IMR-90 (cell line): ENCODE results near the gene GUCY1A2. TPM values are rescaled to one million over a fixed set of nuclear protein-coding genes. Genes with fewer than 3 reads are reported as not detected.

Experiments used
- ATAC-seq: fragments of 200-7000 bp; cut with Tn5 transposase; 2 replicates; pipeline ENCODE4 v1.9.1; 2020; ENCODE audit warnings: low read depth, mild to moderate bottlenecking, moderate library complexity
- BruUV-seq: library from RNA; stranded (reverse); fragments of 400-500 nt; replicated peaks from 2 replicates; lab custom pipeline; 2021; lab: Mats Ljungman, UMichigan
- CTCF ChIA-PET: fragments of 300-600 bp; formaldehyde crosslinking; extraction: SDS; loops from one replicate; lab custom pipeline; 2021; ENCODE audit warnings: antibody characterized with exemption; lab: Yijun Ruan, JAX
- POLR2A ChIA-PET: fragments of 300-600 bp; sonication (Branson Sonifier 250); formaldehyde crosslinking; loops from one replicate; lab custom pipeline; 2022; ENCODE audit warnings: antibody characterized with exemption; ENCODE audit not compliant: unreplicated experiment; lab: Charles Lee
- DNase-seq: peaks from one replicate; pipeline ENCODE4 v3.0.0; 2013
- H2AFZ ChIP-seq: replicated peaks from 2 replicates; pipeline ENCODE3; 2013; ENCODE audit warnings: low read length, mild to moderate bottlenecking; ENCODE audit not compliant: poor library complexity
- H2AK5ac ChIP-seq: 2 replicates; pipeline ENCODE4 v1.6.1; 2013; ENCODE audit warnings: low read depth, low read length, inconsistent platforms
- H2AK9ac ChIP-seq: replicated peaks from 2 replicates; pipeline ENCODE3; 2013; ENCODE audit warnings: mild to moderate bottlenecking, low read depth, low read length, moderate library complexity; ENCODE audit not compliant: poor library complexity
- H2BK120ac ChIP-seq: 2 replicates; pipeline ENCODE4 v1.6.1; 2013; ENCODE audit warnings: low read depth, low read length, inconsistent platforms
- H2BK15ac ChIP-seq: 3 replicates; pipeline ENCODE4 v1.6.1; 2013; ENCODE audit warnings: low read depth, low read length, inconsistent platforms
- H2BK20ac ChIP-seq: 2 replicates; pipeline ENCODE4 v1.6.1; 2013; ENCODE audit warnings: low read depth, mild to moderate bottlenecking, inconsistent platforms, low read length, moderate library complexity
- H2BK5ac ChIP-seq: 2 replicates; pipeline ENCODE4 v1.6.1; 2013; ENCODE audit warnings: mild to moderate bottlenecking, low read depth, low read length, inconsistent platforms; ENCODE audit not compliant: poor library complexity, severe bottlenecking
- H3K14ac ChIP-seq: replicated peaks from 2 replicates; pipeline ENCODE4 v1.6.1; 2013; ENCODE audit warnings: low read depth, low read length, inconsistent platforms
- H3K18ac ChIP-seq: 2 replicates; pipeline ENCODE4 v1.6.1; 2013; ENCODE audit warnings: low read depth, low read length, control low read depth
- H3K23ac ChIP-seq: 2 replicates; pipeline ENCODE4 v1.6.1; 2013; ENCODE audit warnings: low read depth, low read length, inconsistent platforms
- H3K27ac ChIP-seq: 2 replicates; pipeline ENCODE4 v1.5.1; 2013; ENCODE audit warnings: mild to moderate bottlenecking, control low read depth, low read length; ENCODE audit not compliant: insufficient read depth
- H3K27me3 ChIP-seq: 2 replicates; pipeline ENCODE4 v1.6.1; 2013; ENCODE audit warnings: low read length; ENCODE audit not compliant: control insufficient read depth, insufficient read depth
- H3K36me3 ChIP-seq: 2 replicates; pipeline ENCODE4 v1.6.1; 2013; ENCODE audit warnings: low read length, mixed read lengths; ENCODE audit not compliant: control insufficient read depth, insufficient read depth
- H3K4ac ChIP-seq: 2 replicates; pipeline ENCODE4 v1.6.1; 2013; ENCODE audit warnings: low read depth, low read length, inconsistent platforms
- H3K4me1 ChIP-seq: 2 replicates; pipeline ENCODE4 v1.6.1; 2013; ENCODE audit warnings: low read length, mixed read lengths; ENCODE audit not compliant: control insufficient read depth, insufficient read depth
- H3K4me2 ChIP-seq: 2 replicates; pipeline ENCODE4 v1.6.1; 2013; ENCODE audit warnings: low read depth, mild to moderate bottlenecking, control low read depth, low read length, moderate library complexity
- H3K4me3 ChIP-seq: 2 replicates; pipeline ENCODE4 v1.5.1; 2013; ENCODE audit warnings: low read depth, mild to moderate bottlenecking, control low read depth, low read length, moderate library complexity; ENCODE audit not compliant: insufficient read depth
- H3K56ac ChIP-seq: 2 replicates; pipeline ENCODE4 v1.6.1; 2013; ENCODE audit warnings: low read length, inconsistent platforms; ENCODE audit not compliant: insufficient read depth; ENCODE audit errors: extremely low read depth
- H3K79me1 ChIP-seq, 2 experiments: 2 replicates each; pipeline ENCODE4 v1.6.1; 2013; ENCODE audit warnings: low read length in 2 of 2, inconsistent platforms in 1 of 2, low read depth in 1 of 2
- H3K9ac ChIP-seq: 2 replicates; pipeline ENCODE4 v1.6.1; 2013; ENCODE audit warnings: low read depth, low read length, control low read depth
- H3K9me1 ChIP-seq: 2 replicates; pipeline ENCODE4 v1.6.1; 2013; ENCODE audit warnings: low read length, inconsistent platforms; ENCODE audit not compliant: insufficient read depth
- H3K9me3 ChIP-seq: 2 replicates; pipeline ENCODE4 v1.6.1; 2013; ENCODE audit warnings: low read length; ENCODE audit not compliant: control insufficient read depth, insufficient read depth
- H4K20me1 ChIP-seq: 2 replicates; pipeline ENCODE4 v1.6.1; 2013; ENCODE audit warnings: low read length, inconsistent platforms; ENCODE audit not compliant: insufficient read depth
- H4K5ac ChIP-seq: 2 replicates; pipeline ENCODE4 v1.6.1; 2013; ENCODE audit warnings: mild to moderate bottlenecking, low read depth, low read length, control low read depth
- H4K8ac ChIP-seq, 2 experiments: 2 replicates each; pipeline ENCODE4 v1.6.1; 2013; ENCODE audit warnings: low read depth in 2 of 2, low read length in 2 of 2, control low read depth in 1 of 2, inconsistent platforms in 1 of 2
- H4K91ac ChIP-seq: 2 replicates; pipeline ENCODE4 v1.6.1; 2013; ENCODE audit warnings: low read depth, low read length, inconsistent platforms; ENCODE audit not compliant: insufficient read depth
- BHLHE40 ChIP-seq: fragments of 150-350 bp; IDR thresholded peaks from 2 replicates; pipeline ENCODE4 v1.6.1; 2016; ENCODE audit warnings: mild to moderate bottlenecking, low read depth, low read length
- CEBPB ChIP-seq: IDR thresholded peaks from 2 replicates; pipeline ENCODE4 v1.6.1; 2012; ENCODE audit warnings: low read depth, low read length, improper control_type of control experiment
- CHD1 ChIP-seq: IDR thresholded peaks from 2 replicates; pipeline ENCODE4 v1.6.1; 2012; ENCODE audit warnings: low read depth, low read length, improper control_type of control experiment
- FOS ChIP-seq: fragments of 150-350 bp; IDR thresholded peaks from 2 replicates; pipeline ENCODE4 v1.6.1; 2016; ENCODE audit warnings: low read depth, low read length
- MAFK ChIP-seq: IDR thresholded peaks from 2 replicates; pipeline ENCODE4 v1.6.1; 2012; ENCODE audit warnings: low read depth, low read length, improper control_type of control experiment
- MAZ ChIP-seq: IDR thresholded peaks from 2 replicates; pipeline ENCODE4 v1.6.1; 2012; ENCODE audit warnings: low read depth, mild to moderate bottlenecking, low read length, improper control_type of control experiment, moderate library complexity, borderline replicate concordance
- MXI1 ChIP-seq: IDR thresholded peaks from 2 replicates; pipeline ENCODE4 v1.6.1; 2012; ENCODE audit warnings: low read depth, mild to moderate bottlenecking, low read length, moderate library complexity, borderline replicate concordance
- NFE2L2 ChIP-seq: fragments of 150-350 bp; IDR thresholded peaks from 2 replicates; pipeline ENCODE4 v1.6.1; 2016; ENCODE audit warnings: low read depth, mild to moderate bottlenecking, low read length
- POLR2A ChIP-seq: IDR thresholded peaks from 2 replicates; pipeline ENCODE4 v1.6.1; 2012; ENCODE audit warnings: mild to moderate bottlenecking, low read depth, low read length
- RAD21 ChIP-seq: IDR thresholded peaks from 2 replicates; pipeline ENCODE4 v1.6.1; 2012; ENCODE audit warnings: low read length, improper control_type of control experiment
- RCOR1 ChIP-seq: IDR thresholded peaks from 2 replicates; pipeline ENCODE4 v1.6.1; 2012; ENCODE audit warnings: mild to moderate bottlenecking, low read length, improper control_type of control experiment; ENCODE audit not compliant: insufficient replicate concordance
- RFX5 ChIP-seq: IDR thresholded peaks from 2 replicates; pipeline ENCODE4 v1.8.0; 2012; ENCODE audit warnings: low read depth, mild to moderate bottlenecking, low read length, moderate library complexity
- SMC3 ChIP-seq: fragments of 150-350 bp; IDR thresholded peaks from 2 replicates; pipeline ENCODE4 v1.6.1; 2016; ENCODE audit warnings: low read depth, mild to moderate bottlenecking, antibody characterized with exemption, low read length, moderate library complexity
- WGBS, 2 experiments: methylation state at CpG; one replicate each; pipeline versions ENCODE4 v1.1.5 to v1.1.7; 2013; ENCODE audit warnings: missing lambda C conversion rate in 2 of 2; ENCODE audit not compliant: insufficient read length in 1 of 2; ENCODE audit errors: extremely low coverage in 2 of 2; 5-methylcytosine and 5-hydroxymethylcytosine counted together
- dilution Hi-C: fragments of 300-500 bp; cut with HindIII; formaldehyde crosslinking; loops from one replicate; pipeline ENCODE4 v1.14.3; 2018; ENCODE audit warnings: low sequenced_read_pairs; ENCODE audit not compliant: unreplicated experiment
- in situ Hi-C: fragments of 300-500 bp; cut with MboI; formaldehyde crosslinking; loops from 3 replicates; pipeline ENCODE4 v1.14.3; 2019; ENCODE audit warnings: low sequenced_read_pairs, inconsistent platforms, mixed read lengths
- intact Hi-C: fragments of 100-400 bp; cut with micrococcal nuclease; formaldehyde crosslinking; loops from 2 replicates; pipeline ENCODE4 v1.10.0; 2022
- polyA plus RNA-seq, 3 experiments: library from polyadenylated mRNA; depleted of rRNA; stranded (reverse); fragments of >200 nt; gene quantifications; 2 replicates each; pipeline ENCODE4 v1.2.3, GENCODE V29; 2012; ENCODE audit warnings: low replicate concordance in 1 of 3
- total RNA-seq: library from RNA; depleted of rRNA; stranded (reverse); fragments of >200 nt; gene quantifications from 2 replicates; pipeline ENCODE4 v1.2.3, GENCODE V29; 2012
- TF ChIP-seq, protein P1 (sequence below): fragments of 150-350 bp; IDR thresholded peaks from 2 replicates; pipeline ENCODE4 v1.6.1; 2016; ENCODE audit warnings: low read depth, mild to moderate bottlenecking, low read length, moderate library complexity, borderline replicate concordance
- TF ChIP-seq, protein P2 (sequence below): conservative IDR thresholded peaks from 2 replicates; pipeline ENCODE4 v1.5.1; 2012; ENCODE audit warnings: mild to moderate bottlenecking, low read depth, low read length, improper control_type of control experiment
- TF ChIP-seq, protein P3 (sequence below): fragments of 150-350 bp; IDR thresholded peaks from 2 replicates; pipeline ENCODE4 v1.6.1; 2017; ENCODE audit warnings: mild to moderate bottlenecking, antibody characterized with exemption, low read length, low read depth

Gene GUCY1A2
- total and polyA plus RNA-seq, 2 of the 4 experiments (the other 2 are of a cell fraction) = under 0.01 to 0.03 TPM

DNA sequence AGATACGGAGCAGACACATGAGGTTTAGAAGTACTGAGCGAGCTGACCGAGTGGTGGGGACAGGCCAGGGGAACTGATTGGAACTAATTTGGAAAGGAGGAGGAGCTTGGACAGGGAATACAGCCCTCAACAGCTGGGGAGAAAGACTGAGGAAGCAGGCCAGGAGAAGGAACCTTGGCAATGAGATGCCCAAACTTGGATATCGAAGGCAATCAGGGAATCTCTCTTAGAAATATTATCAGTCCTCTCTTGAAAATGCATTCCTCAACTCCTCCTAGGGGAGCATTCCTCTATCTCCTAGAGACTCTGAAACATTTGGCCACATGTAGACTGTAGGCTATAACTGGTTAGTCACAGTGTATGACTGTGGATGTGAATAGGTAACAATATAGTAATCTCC, 284.6 kb downstream of the GUCY1A2 start:
- no peak overlapping the region for H3K4me2 ChIP-seq
- H3K27me3 ChIP-seq = no peaks in the 10 kb centered on the region
- no peak overlapping the region for H2AK5ac ChIP-seq
- no peak overlapping the region for H3K9ac ChIP-seq
- H3K18ac ChIP-seq = no peak overlapping the region
- no peak overlapping the region for H3K27ac ChIP-seq
- no peak overlapping the region for H4K5ac ChIP-seq
- DNase-seq (no peak), ATAC-seq (peak; percentile 51)
- dilution Hi-C loops (no loop called here), intact Hi-C loops (no loop called here), in situ Hi-C loops (no loop called here)
- H3K9me1 ChIP-seq = no peaks in the 10 kb centered on the region
- POLR2A ChIA-PET = no interaction called here
- peaks cover 2% of the 10 kb centered on the region; the same call in 1 of the 2 replicates for H3K9me3 ChIP-seq
- H2BK15ac ChIP-seq = no peak overlapping the region
- H2BK5ac ChIP-seq = no peak overlapping the region
- no peaks in the 10 kb centered on the region for H3K79me1 ChIP-seq
- no TSS peak for BruUV-seq
- H3K4me1 ChIP-seq = no peaks in the 10 kb centered on the region
- H4K8ac ChIP-seq = no peak overlapping the region
- H4K20me1 ChIP-seq = no peaks in the 10 kb centered on the region
- WGBS, 2 experiments = 76% methylated on average over 2 of the region's 4 CpGs; no CpG with 5 or more reads in 1 of the 2 experiments
- CTCF ChIA-PET = no interaction called here
- H3K23ac ChIP-seq = no peak overlapping the region
- H3K14ac ChIP-seq = no peak overlapping the region
- H4K91ac ChIP-seq = no peak overlapping the region
- no peak overlapping the region for H2BK120ac ChIP-seq
- TF ChIP-seq SMC3 (no peak), NFE2L2 (no peak), MXI1 (no peak), RCOR1 (no peak), CEBPB (no peak), RFX5 (no peak), POLR2A (no peak), MAFK (no peak), BHLHE40 (no peak), MAZ (no peak), CHD1 (no peak), RAD21 (no peak), FOS (no peak)
- TF ChIP-seq, protein P1, sequence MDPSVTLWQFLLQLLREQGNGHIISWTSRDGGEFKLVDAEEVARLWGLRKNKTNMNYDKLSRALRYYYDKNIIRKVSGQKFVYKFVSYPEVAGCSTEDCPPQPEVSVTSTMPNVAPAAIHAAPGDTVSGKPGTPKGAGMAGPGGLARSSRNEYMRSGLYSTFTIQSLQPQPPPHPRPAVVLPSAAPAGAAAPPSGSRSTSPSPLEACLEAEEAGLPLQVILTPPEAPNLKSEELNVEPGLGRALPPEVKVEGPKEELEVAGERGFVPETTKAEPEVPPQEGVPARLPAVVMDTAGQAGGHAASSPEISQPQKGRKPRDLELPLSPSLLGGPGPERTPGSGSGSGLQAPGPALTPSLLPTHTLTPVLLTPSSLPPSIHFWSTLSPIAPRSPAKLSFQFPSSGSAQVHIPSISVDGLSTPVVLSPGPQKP = no peak
- TF ChIP-seq, protein P2, sequence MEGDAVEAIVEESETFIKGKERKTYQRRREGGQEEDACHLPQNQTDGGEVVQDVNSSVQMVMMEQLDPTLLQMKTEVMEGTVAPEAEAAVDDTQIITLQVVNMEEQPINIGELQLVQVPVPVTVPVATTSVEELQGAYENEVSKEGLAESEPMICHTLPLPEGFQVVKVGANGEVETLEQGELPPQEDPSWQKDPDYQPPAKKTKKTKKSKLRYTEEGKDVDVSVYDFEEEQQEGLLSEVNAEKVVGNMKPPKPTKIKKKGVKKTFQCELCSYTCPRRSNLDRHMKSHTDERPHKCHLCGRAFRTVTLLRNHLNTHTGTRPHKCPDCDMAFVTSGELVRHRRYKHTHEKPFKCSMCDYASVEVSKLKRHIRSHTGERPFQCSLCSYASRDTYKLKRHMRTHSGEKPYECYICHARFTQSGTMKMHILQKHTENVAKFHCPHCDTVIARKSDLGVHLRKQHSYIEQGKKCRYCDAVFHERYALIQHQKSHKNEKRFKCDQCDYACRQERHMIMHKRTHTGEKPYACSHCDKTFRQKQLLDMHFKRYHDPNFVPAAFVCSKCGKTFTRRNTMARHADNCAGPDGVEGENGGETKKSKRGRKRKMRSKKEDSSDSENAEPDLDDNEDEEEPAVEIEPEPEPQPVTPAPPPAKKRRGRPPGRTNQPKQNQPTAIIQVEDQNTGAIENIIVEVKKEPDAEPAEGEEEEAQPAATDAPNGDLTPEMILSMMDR = no peak
- TF ChIP-seq, protein P3, sequence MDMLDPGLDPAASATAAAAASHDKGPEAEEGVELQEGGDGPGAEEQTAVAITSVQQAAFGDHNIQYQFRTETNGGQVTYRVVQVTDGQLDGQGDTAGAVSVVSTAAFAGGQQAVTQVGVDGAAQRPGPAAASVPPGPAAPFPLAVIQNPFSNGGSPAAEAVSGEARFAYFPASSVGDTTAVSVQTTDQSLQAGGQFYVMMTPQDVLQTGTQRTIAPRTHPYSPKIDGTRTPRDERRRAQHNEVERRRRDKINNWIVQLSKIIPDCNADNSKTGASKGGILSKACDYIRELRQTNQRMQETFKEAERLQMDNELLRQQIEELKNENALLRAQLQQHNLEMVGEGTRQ = no peak
- no peak overlapping the region for H2AK9ac ChIP-seq
- H3K4me3 ChIP-seq = no peak overlapping the region
- no peak overlapping the region for H2BK20ac ChIP-seq
- H2AFZ ChIP-seq = no peak overlapping the region
- no peak overlapping the region for H3K4ac ChIP-seq
- H3K36me3 ChIP-seq = no peaks in the 10 kb centered on the region
- no peak overlapping the region for H3K56ac ChIP-seq
